OCI-LY7 (cell line): ENCODE results near the gene SPATA16.

Experiments used
- CTCF ChIP-seq: fragments of 200-600 bp; sonication (generic); conservative IDR thresholded peaks from 2 replicates; pipeline ENCODE4 v1.5.1; 2014; ENCODE audit warnings: mild to moderate bottlenecking, antibody characterized with exemption, low read length, moderate library complexity, mixed read lengths
- EZH2phosphoT487 ChIP-seq: fragments of 200-600 bp; sonication (generic); IDR thresholded peaks from 2 replicates; pipeline ENCODE4 v1.6.1; 2018; ENCODE audit warnings: low read depth, borderline replicate concordance, mild to moderate bottlenecking, mixed run types, antibody characterized with exemption, low read length, moderate library complexity, mixed read lengths

- TF ChIP-seq CTCF, result no peak
- TF ChIP-seq EZH2phosphoT487, result no peak
Measured at GRCh38 chr3:173044998-173045397, 96.0 kb downstream of the SPATA16 start.
